Measurements from ENCODE around the gene SLC15A1. TPM values are rescaled to one million over a fixed set of nuclear protein-coding genes. Genes with fewer than 3 reads are reported as not detected.

SLC15A1 gene
- total and polyA plus RNA-seq, 4 experiments from 2014 or later, result not detected

- no peak overlapping the region for H3K27ac Mint-ChIP-seq
- ChIA-PET CTCF (ENCODE audit: partially characterized antibody) (interaction anchor here (0.7 to 5.1 kb wide), 3 partner anchors 21 to 746 kb away, joined by 3 to 51 read pairs (median 4); no protein-coding TSS in a partner anchor), POLR2A (ENCODE audit: partially characterized antibody) (no interaction called here)
These were observed 77.4 kb downstream of the SLC15A1 start for GRCh38 chr13:98675066-98675465.

GRCh38 chr13:98672947-98673613 is 79.4 kb downstream of the SLC15A1 start:
- intact Hi-C loops (cut with micrococcal nuclease), result loop anchor here (1.0 to 10.0 kb wide), 3 partner anchors 228 to 638 kb away; no protein-coding TSS in a partner anchor
- no peak overlapping the region for H3K4me3 Mint-ChIP-seq
- H3K9me3 ChIP-seq (ENCODE audit: control insufficient read depth in 1 of 2, low read length in 2 of 2), result no peaks in the 10 kb centered on the region

More at GRCh38 chr13:98675066-98675465, 77.4 kb downstream of the SLC15A1 start:
- intact Hi-C loops (cut with micrococcal nuclease), result loop anchor here (10.0 kb wide), 1 partner anchor 640 kb away; no protein-coding TSS in a partner anchor
- no peak overlapping the region for H3K27ac ChIP-seq (ENCODE audit: low read depth, low read length)
- no peaks in the 10 kb centered on the region for H3K27me3 ChIP-seq (ENCODE audit: insufficient read depth, low read length)
- H3K9me3 ChIP-seq (ENCODE audit: control insufficient read depth in 1 of 2, low read length in 2 of 2), result no peaks in the 10 kb centered on the region
- peaks cover 7% of the 10 kb centered on the region for H3K4me1 ChIP-seq (ENCODE audit: insufficient read depth, low read length)
- DNase-seq, result no peak
- no peak overlapping the region for H3K4me3 Mint-ChIP-seq
- no peak overlapping the region for H3K4me3 ChIP-seq (ENCODE audit: low read length in 2 of 2)
- peaks cover 2 to 4% of the 10 kb centered on the region in 2 donors for H3K27me3 Mint-ChIP-seq
- H3K4me1 Mint-ChIP-seq, result peaks cover 0 to 1% (median 0%) of the 10 kb centered on the region in 4 donors
- H3K9me3 Mint-ChIP-seq, result no peaks in the 10 kb centered on the region
- H3K36me3 ChIP-seq (ENCODE audit: insufficient read depth, low read length), result no peaks in the 10 kb centered on the region
- H3K36me3 Mint-ChIP-seq, result no peaks in the 10 kb centered on the region

GRCh38 chr13:98668155-98668554 is 84.3 kb downstream of the SLC15A1 start:
- Histone ChIP-seq H3K4me3 (ENCODE audit: low read length in 2 of 2) (no peak overlapping the region), H3K9me3 (ENCODE audit: control insufficient read depth in 1 of 2, low read length in 2 of 2) (no peaks in the 10 kb centered on the region), H3K4me1 (ENCODE audit: insufficient read depth, low read length) (peaks cover 10% of the 10 kb centered on the region), H3K27me3 (ENCODE audit: insufficient read depth, low read length) (no peaks in the 10 kb centered on the region), H3K27ac (ENCODE audit: low read depth, low read length) (no peak overlapping the region), H3K36me3 (ENCODE audit: insufficient read depth, low read length) (no peaks in the 10 kb centered on the region)
- Mint-ChIP-seq H3K4me3 (no peak overlapping the region), H3K36me3 (no peaks in the 10 kb centered on the region), H3K9me3 (no peaks in the 10 kb centered on the region), H3K4me1 (peaks cover 5 to 10% (median 7%) of the 10 kb centered on the region in 4 donors), H3K27ac (no peak overlapping the region), H3K27me3 (peaks cover 2 to 3% of the 10 kb centered on the region in 2 donors)
- intact Hi-C loops (cut with micrococcal nuclease), result no loop called here
- ChIA-PET POLR2A (ENCODE audit: partially characterized antibody) (no interaction called here), CTCF (ENCODE audit: partially characterized antibody) (interaction anchor here (0.7 to 2.2 kb wide), 2 partner anchors 15 to 223 kb away, joined by 7 to 8 read pairs; no protein-coding TSS in a partner anchor)
- DNase-seq, result no peak

More at GRCh38 chr13:98672947-98673613, 79.4 kb downstream of the SLC15A1 start:
- peak; percentile 36 to 53 (median 46) for DNase-seq
- H3K27me3 ChIP-seq (ENCODE audit: insufficient read depth, low read length), result no peaks in the 10 kb centered on the region
- H3K4me1 ChIP-seq (ENCODE audit: insufficient read depth, low read length), result peaks cover 7% of the 10 kb centered on the region
- H3K27ac ChIP-seq (ENCODE audit: low read depth, low read length), result no peak overlapping the region
- no peaks in the 10 kb centered on the region for H3K36me3 ChIP-seq (ENCODE audit: insufficient read depth, low read length)
- H3K27ac Mint-ChIP-seq, result no peak overlapping the region
- no peak overlapping the region for H3K4me3 ChIP-seq (ENCODE audit: low read length in 2 of 2)
- ChIA-PET POLR2A (ENCODE audit: partially characterized antibody) (interaction anchor here (0.6 to 1.1 kb wide), 2 partner anchors 19 to 227 kb away, joined by 4 to 8 read pairs; no protein-coding TSS in a partner anchor), CTCF (ENCODE audit: partially characterized antibody) (interaction anchor here (0.7 to 5.1 kb wide), 12 partner anchors 8 to 817 kb away, joined by 3 to 51 read pairs (median 4); no protein-coding TSS in a partner anchor)
- peaks cover 0 to 1% (median 0%) of the 10 kb centered on the region in 4 donors for H3K4me1 Mint-ChIP-seq
- H3K36me3 Mint-ChIP-seq, result no peaks in the 10 kb centered on the region
- peaks cover 2 to 4% of the 10 kb centered on the region in 2 donors for H3K27me3 Mint-ChIP-seq
- no peaks in the 10 kb centered on the region for H3K9me3 Mint-ChIP-seq

DNA sequence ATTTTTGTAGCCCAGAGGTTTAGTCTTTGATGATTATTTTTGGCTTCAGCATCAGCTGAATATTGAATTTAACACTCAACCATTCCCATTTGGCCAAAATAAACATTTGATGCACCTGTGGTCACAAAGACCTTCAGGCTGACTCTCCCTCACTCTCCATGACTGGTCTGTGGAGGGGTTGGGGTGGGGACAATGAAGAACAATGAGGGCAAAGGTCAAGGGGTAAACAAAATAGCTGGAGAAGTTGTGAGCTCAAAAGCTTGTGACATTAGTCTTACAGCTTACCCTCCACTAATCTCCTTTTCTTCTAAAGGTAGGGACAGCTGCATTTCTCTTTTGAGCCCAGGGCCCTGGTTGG is 86.9 kb downstream of the SLC15A1 start:
- intact Hi-C loops (cut with micrococcal nuclease), result no loop called here
- H3K36me3 ChIP-seq (ENCODE audit: insufficient read depth, low read length), result no peaks in the 10 kb centered on the region
- H3K9me3 ChIP-seq (ENCODE audit: control insufficient read depth in 1 of 2, low read length in 2 of 2), result no peaks in the 10 kb centered on the region
- Mint-ChIP-seq H3K4me1 (peaks cover 5 to 9% (median 7%) of the 10 kb centered on the region in 4 donors), H3K27ac (no peak overlapping the region), H3K9me3 (no peaks in the 10 kb centered on the region), H3K36me3 (no peaks in the 10 kb centered on the region), H3K4me3 (no peak overlapping the region), H3K27me3 (peaks cover 2 to 5% of the 10 kb centered on the region in 2 donors)
- ChIA-PET POLR2A (ENCODE audit: partially characterized antibody) (interaction anchor here (0.7 to 1.0 kb wide), 2 partner anchors 183 to 184 kb away, joined by 3 read pairs; no protein-coding TSS in a partner anchor), CTCF (ENCODE audit: partially characterized antibody) (interaction anchor here (0.6 to 3.0 kb wide), 6 partner anchors 8 to 221 kb away, joined by 3 to 14 read pairs (median 4); no protein-coding TSS in a partner anchor)
- no peaks in the 10 kb centered on the region for H3K27me3 ChIP-seq (ENCODE audit: insufficient read depth, low read length)
- peaks cover 5% of the 10 kb centered on the region for H3K4me1 ChIP-seq (ENCODE audit: insufficient read depth, low read length)
- no peak for DNase-seq
- no peak overlapping the region for H3K4me3 ChIP-seq (ENCODE audit: low read length in 2 of 2)
- H3K27ac ChIP-seq (ENCODE audit: low read depth, low read length), result no peak overlapping the region

GRCh38 chr13:98664924-98665637 is 87.4 kb downstream of the SLC15A1 start:
- no peaks in the 10 kb centered on the region for H3K9me3 ChIP-seq (ENCODE audit: control insufficient read depth in 1 of 2, low read length in 2 of 2)
- Mint-ChIP-seq H3K27ac (no peak overlapping the region), H3K36me3 (no peaks in the 10 kb centered on the region), H3K27me3 (peaks cover 2 to 5% of the 10 kb centered on the region in 2 donors), H3K4me3 (no peak overlapping the region), H3K4me1 (peaks cover 5 to 9% (median 7%) of the 10 kb centered on the region in 4 donors), H3K9me3 (no peaks in the 10 kb centered on the region)
- intact Hi-C loops (cut with micrococcal nuclease), result no loop called here
- H3K27ac ChIP-seq (ENCODE audit: low read depth, low read length), result no peak overlapping the region
- H3K27me3 ChIP-seq (ENCODE audit: insufficient read depth, low read length), result no peaks in the 10 kb centered on the region
- peaks cover 5% of the 10 kb centered on the region for H3K4me1 ChIP-seq (ENCODE audit: insufficient read depth, low read length)
- CTCF ChIA-PET (ENCODE audit: partially characterized antibody), result interaction anchor here (0.5 to 3.0 kb wide), 7 partner anchors 8 to 220 kb away, joined by 3 to 14 read pairs (median 4); no protein-coding TSS in a partner anchor
- no peak for DNase-seq
- no peak overlapping the region for H3K4me3 ChIP-seq (ENCODE audit: low read length in 2 of 2)
- POLR2A ChIA-PET (ENCODE audit: partially characterized antibody), result interaction anchor here (0.7 to 1.0 kb wide), 2 partner anchors 182 to 184 kb away, joined by 3 read pairs; no protein-coding TSS in a partner anchor
- H3K36me3 ChIP-seq (ENCODE audit: insufficient read depth, low read length), result no peaks in the 10 kb centered on the region

DNA sequence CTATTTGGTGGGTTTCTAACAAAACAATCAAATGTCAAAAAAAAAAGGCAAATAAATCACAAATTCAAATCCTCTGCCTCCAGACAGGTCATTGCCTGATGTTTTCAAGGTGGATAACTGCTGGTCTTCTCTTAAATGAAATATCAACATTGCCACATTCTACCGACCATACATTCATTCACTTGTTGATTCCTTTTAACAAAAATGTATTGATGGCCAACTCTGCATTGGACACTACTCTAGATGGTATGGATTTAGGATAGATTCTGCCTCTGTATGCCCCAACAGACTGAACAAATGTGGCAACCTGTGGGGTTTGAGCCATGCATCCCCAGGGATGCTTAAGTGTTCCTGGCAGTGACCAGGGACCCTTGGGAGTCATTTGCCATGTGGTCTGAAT is 88.0 kb downstream of the SLC15A1 start:
- Mint-ChIP-seq H3K27ac (no peak overlapping the region), H3K36me3 (no peaks in the 10 kb centered on the region)

More for the DNA sequence above, 88.0 kb downstream of the SLC15A1 start:
- CTCF ChIA-PET (ENCODE audit: partially characterized antibody), result interaction anchor here (0.5 to 3.0 kb wide), 6 partner anchors 9 to 220 kb away, joined by 3 to 14 read pairs (median 4); no protein-coding TSS in a partner anchor
- POLR2A ChIA-PET (ENCODE audit: partially characterized antibody), result no interaction called here
- intact Hi-C loops (cut with micrococcal nuclease), result no loop called here
- Histone ChIP-seq H3K27me3 (ENCODE audit: insufficient read depth, low read length) (no peaks in the 10 kb centered on the region), H3K27ac (ENCODE audit: low read depth, low read length) (no peak overlapping the region), H3K4me1 (ENCODE audit: insufficient read depth, low read length) (peaks cover 5% of the 10 kb centered on the region), H3K4me3 (ENCODE audit: low read length in 2 of 2) (no peak overlapping the region), H3K36me3 (ENCODE audit: insufficient read depth, low read length) (no peaks in the 10 kb centered on the region), H3K9me3 (ENCODE audit: control insufficient read depth in 1 of 2, low read length in 2 of 2) (no peaks in the 10 kb centered on the region)
- Mint-ChIP-seq H3K9me3 (no peaks in the 10 kb centered on the region), H3K27me3 (peaks cover 2 to 5% of the 10 kb centered on the region in 2 donors), H3K4me3 (peak overlapping the region in 3 of 8 donors; percentile 10 to 54 (median 45)), H3K4me1 (peaks cover 5 to 9% (median 7%) of the 10 kb centered on the region in 4 donors)
- no peak for DNase-seq
